Measurements from ENCODE around the gene PTPRF. TPM values are rescaled to one million over a fixed set of nuclear protein-coding genes. Genes with fewer than 3 reads are reported as not detected.
A peak's percentile ranks its signal among the peaks of the same experiment; 100 is the strongest.
"Not testable (repeated sequence)": the region's sequence is repeated elsewhere in the genome, so short reads cannot be mapped to it uniquely, and the experiment has no call there.

Gene PTPRF
- total and polyA plus RNA-seq, 2 experiments from 2014 or later: 96.0 to 115 TPM

GRCh38 chr1:43639976-43640794 is 109.5 kb downstream of the PTPRF start:
- Histone ChIP-seq H3K4me3 (no peak overlapping the region), H2AFZ (no peak overlapping the region), H3K27me3 (no peaks in the 10 kb centered on the region), H3K79me2 (no peaks in the 10 kb centered on the region), H4K20me1 (ENCODE audit: insufficient read depth, poor library complexity, severe bottlenecking) (no peaks in the 10 kb centered on the region), H3K9me2 (replicated peaks; ENCODE audit: insufficient read depth) (no peaks in the 10 kb centered on the region), H3K4me1 (ENCODE audit: insufficient read depth) (no peaks in the 10 kb centered on the region), H3K9me3 (ENCODE audit: low read depth) (no peaks in the 10 kb centered on the region), H3K27ac (no peak overlapping the region), H3K36me3 (replicated peaks; ENCODE audit: insufficient read depth, low read depth) (no peaks in the 10 kb centered on the region), H3K4me2 (no peak overlapping the region)
- DNase-seq (ENCODE audit: low spot score): no peak
- WGBS (ENCODE audit: low lambda C conversion rate, missing lambda C conversion rate): 66% methylated on average over 5 of the region's 5 CpGs
- TF ChIP-seq, protein P1, sequence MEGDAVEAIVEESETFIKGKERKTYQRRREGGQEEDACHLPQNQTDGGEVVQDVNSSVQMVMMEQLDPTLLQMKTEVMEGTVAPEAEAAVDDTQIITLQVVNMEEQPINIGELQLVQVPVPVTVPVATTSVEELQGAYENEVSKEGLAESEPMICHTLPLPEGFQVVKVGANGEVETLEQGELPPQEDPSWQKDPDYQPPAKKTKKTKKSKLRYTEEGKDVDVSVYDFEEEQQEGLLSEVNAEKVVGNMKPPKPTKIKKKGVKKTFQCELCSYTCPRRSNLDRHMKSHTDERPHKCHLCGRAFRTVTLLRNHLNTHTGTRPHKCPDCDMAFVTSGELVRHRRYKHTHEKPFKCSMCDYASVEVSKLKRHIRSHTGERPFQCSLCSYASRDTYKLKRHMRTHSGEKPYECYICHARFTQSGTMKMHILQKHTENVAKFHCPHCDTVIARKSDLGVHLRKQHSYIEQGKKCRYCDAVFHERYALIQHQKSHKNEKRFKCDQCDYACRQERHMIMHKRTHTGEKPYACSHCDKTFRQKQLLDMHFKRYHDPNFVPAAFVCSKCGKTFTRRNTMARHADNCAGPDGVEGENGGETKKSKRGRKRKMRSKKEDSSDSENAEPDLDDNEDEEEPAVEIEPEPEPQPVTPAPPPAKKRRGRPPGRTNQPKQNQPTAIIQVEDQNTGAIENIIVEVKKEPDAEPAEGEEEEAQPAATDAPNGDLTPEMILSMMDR (IDR thresholded peaks at IDR 0.05; ENCODE audit: poor library complexity): peak; percentile 7
- TF ChIP-seq EZH2 (IDR thresholded peaks at IDR 0.05; ENCODE audit: borderline replicate concordance) (no peak), EZH2phosphoT487 (IDR thresholded peaks at IDR 0.05; ENCODE audit: low read depth, severe bottlenecking, unreplicated experiment) (no peak)

- no peaks in the 10 kb centered on the region for H3K9me3 ChIP-seq (ENCODE audit: low read depth)
- no peaks in the 10 kb centered on the region for H3K27me3 ChIP-seq
- 70% methylated on average over 1 of the region's 1 CpG for WGBS (ENCODE audit: low lambda C conversion rate, missing lambda C conversion rate)
- H3K9me2 ChIP-seq (replicated peaks; ENCODE audit: insufficient read depth): no peaks in the 10 kb centered on the region
- no peaks in the 10 kb centered on the region for H3K4me1 ChIP-seq (ENCODE audit: insufficient read depth)
- TF ChIP-seq EZH2 (IDR thresholded peaks at IDR 0.05; ENCODE audit: borderline replicate concordance): no peak
- TF ChIP-seq, protein P1 (IDR thresholded peaks at IDR 0.05; ENCODE audit: poor library complexity): no peak
- no peak for TF ChIP-seq EZH2phosphoT487 (IDR thresholded peaks at IDR 0.05; ENCODE audit: low read depth, severe bottlenecking, unreplicated experiment)
- no peak overlapping the region for H2AFZ ChIP-seq
- H3K4me2 ChIP-seq: no peak overlapping the region
- H3K79me2 ChIP-seq: no peaks in the 10 kb centered on the region
- DNase-seq (ENCODE audit: low spot score): no peak
- no peak overlapping the region for H3K27ac ChIP-seq
- no peaks in the 10 kb centered on the region for H4K20me1 ChIP-seq (ENCODE audit: insufficient read depth, poor library complexity, severe bottlenecking)
- H3K4me3 ChIP-seq: no peak overlapping the region
- H3K36me3 ChIP-seq (replicated peaks; ENCODE audit: insufficient read depth, low read depth): no peaks in the 10 kb centered on the region
These were observed 113.9 kb downstream of the PTPRF start for GRCh38 chr1:43644558-43644957.

DNA sequence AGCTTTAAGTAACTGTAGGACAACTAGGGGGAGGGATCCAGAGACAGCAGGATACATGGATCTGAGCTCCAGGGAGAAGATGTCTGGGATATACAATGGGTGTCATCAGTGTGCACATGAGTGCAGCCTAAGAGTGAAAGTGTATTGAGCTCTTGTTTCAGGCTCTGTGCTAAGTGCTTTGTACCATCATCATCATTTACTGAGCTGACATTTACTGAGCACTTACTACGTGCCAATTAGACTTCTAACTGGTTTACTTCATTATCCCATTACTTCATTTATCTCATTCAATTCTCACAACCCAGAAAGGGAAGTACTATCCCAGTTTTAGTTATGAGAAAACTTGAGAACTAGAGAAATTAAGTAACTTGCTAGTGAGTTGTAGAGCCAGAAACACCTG is 114.8 kb downstream of the PTPRF start:
- TF ChIP-seq, protein P1 (IDR thresholded peaks at IDR 0.05; ENCODE audit: poor library complexity): no peak
- TF ChIP-seq EZH2phosphoT487 (IDR thresholded peaks at IDR 0.05; ENCODE audit: low read depth, severe bottlenecking, unreplicated experiment) (no peak), EZH2 (IDR thresholded peaks at IDR 0.05; ENCODE audit: borderline replicate concordance) (no peak)
- 63% methylated on average over 1 of the region's 1 CpG for WGBS (ENCODE audit: low lambda C conversion rate, missing lambda C conversion rate)
- H3K9me3 ChIP-seq (ENCODE audit: low read depth): no peaks in the 10 kb centered on the region
- H4K20me1 ChIP-seq (ENCODE audit: insufficient read depth, poor library complexity, severe bottlenecking): no peaks in the 10 kb centered on the region
- H3K27me3 ChIP-seq: no peaks in the 10 kb centered on the region
- no peaks in the 10 kb centered on the region for H3K4me1 ChIP-seq (ENCODE audit: insufficient read depth)
- no peak for DNase-seq (ENCODE audit: low spot score)
- no peak overlapping the region for H3K4me3 ChIP-seq
- H3K4me2 ChIP-seq: no peak overlapping the region
- H3K27ac ChIP-seq: no peak overlapping the region
- H3K79me2 ChIP-seq: peaks cover under 1% of the 10 kb centered on the region
- H3K9me2 ChIP-seq (replicated peaks; ENCODE audit: insufficient read depth): no peaks in the 10 kb centered on the region
- H2AFZ ChIP-seq: no peak overlapping the region
- no peaks in the 10 kb centered on the region for H3K36me3 ChIP-seq (replicated peaks; ENCODE audit: insufficient read depth, low read depth)

GRCh38 chr1:43647331-43647730 is 116.6 kb downstream of the PTPRF start:
- H3K9me2 ChIP-seq (replicated peaks; ENCODE audit: insufficient read depth); H3K9me3 ChIP-seq (ENCODE audit: low read depth); H3K27me3 ChIP-seq; DNase-seq (ENCODE audit: low spot score); H3K4me3 ChIP-seq; H3K36me3 ChIP-seq (replicated peaks; ENCODE audit: insufficient read depth, low read depth); H3K27ac ChIP-seq; H2AFZ ChIP-seq; H3K4me2 ChIP-seq; H3K4me1 ChIP-seq (ENCODE audit: insufficient read depth): not testable (repeated sequence)
- 91% methylated on average over 9 of the region's 9 CpGs for WGBS (ENCODE audit: low lambda C conversion rate, missing lambda C conversion rate)
- H4K20me1 ChIP-seq (ENCODE audit: insufficient read depth, poor library complexity, severe bottlenecking): peaks cover 19% of the 10 kb centered on the region
- peaks cover 19% of the 10 kb centered on the region for H3K79me2 ChIP-seq

All from hepatocyte (in vitro differentiated cells).